ENCODE measurements around the gene TMEM59L. TPM values are rescaled to one million over a fixed set of nuclear protein-coding genes. Genes with fewer than 3 reads are reported as not detected.

Gene TMEM59L
- total and polyA plus RNA-seq, 2 of the 13 experiments (the other 11 are each of a cell fraction or from before 2014, with no cell fraction given) = 0.97 to 5.5 TPM

DNA sequence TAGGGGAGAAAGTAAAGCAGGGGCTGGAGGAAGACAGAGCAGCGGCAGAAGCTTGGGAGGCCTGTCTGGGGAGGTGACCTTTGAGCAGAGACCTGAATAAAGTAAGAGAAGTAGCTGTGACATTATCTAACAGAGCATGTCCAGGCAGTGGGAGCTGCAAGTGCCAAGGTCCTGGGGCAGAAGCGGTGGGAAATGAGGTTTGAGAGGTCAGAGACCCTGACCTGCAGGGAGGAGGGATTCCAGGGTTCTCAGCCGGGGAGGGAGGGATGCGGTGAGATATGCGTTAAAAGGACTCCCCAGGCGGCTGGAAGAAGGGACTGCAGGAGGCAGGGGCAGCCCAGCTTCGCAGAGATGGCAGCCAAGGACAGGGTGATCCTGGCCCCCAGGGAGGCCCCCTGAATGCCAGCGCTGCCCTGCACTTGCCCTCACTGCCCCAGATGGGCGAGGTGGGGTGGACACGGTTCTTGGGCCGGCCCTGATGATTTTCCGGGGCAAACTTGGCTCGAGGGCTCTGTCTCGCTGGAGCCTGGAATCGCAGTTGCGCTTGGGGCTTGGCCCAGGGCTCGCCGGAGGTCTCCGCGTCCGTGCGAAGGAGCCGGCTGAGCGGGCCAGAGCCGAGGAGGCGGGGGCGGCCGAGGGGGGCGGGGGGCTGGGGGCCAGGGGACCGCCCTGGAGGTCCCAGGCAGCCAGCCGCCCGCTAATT, 9.3 kb upstream of the TMEM59L start:
- Histone ChIP-seq H3K27me3 (ENCODE audit: control insufficient read depth in 1 of 2, insufficient read depth in 2 of 2, low read length in 2 of 2) (no peaks in the 10 kb centered on the region; a peak in 1 of 5 replicates), H3K9me3 (ENCODE audit: low read length) (no peaks in the 10 kb centered on the region), H3K4me2 (ENCODE audit: low read depth, low read length) (peak overlapping the region; percentile 39), H3K9ac (ENCODE audit: insufficient read depth, low read depth, low read length) (no peak overlapping the region), H3K36me3 (replicated peaks in 1 of 2; ENCODE audit: control insufficient read depth in 1 of 2, insufficient read depth in 2 of 2, low read length in 2 of 2) (peaks cover 12 to 27% of the 10 kb centered on the region in 2 experiments; a peak in 3 of 5 replicates), H2AFZ (ENCODE audit: low read length) (no peak overlapping the region), H3K4me1 (ENCODE audit: insufficient read depth, low read length) (peaks cover 35% of the 10 kb centered on the region), H3K79me2 (ENCODE audit: insufficient read depth, low read length) (peaks cover 34% of the 10 kb centered on the region), H3K4me3 (replicated peaks in 1 of 3; ENCODE audit: insufficient read depth in 1 of 3, low read depth in 2 of 3, low read length in 3 of 3) (peak overlapping the region in 1 of 3 experiments; percentile 28; a peak in 2 of 6 replicates), H3K27ac (ENCODE audit: extremely low read length, insufficient read depth, low read length) (no peak overlapping the region), H4K20me1 (ENCODE audit: insufficient read depth, low read length) (peaks cover 26% of the 10 kb centered on the region)
- POLR2A ChIA-PET = interaction anchor here (0.5 to 0.6 kb wide), 2 partner anchors 32 to 744 kb away, joined by 3 to 4 read pairs; partner anchors contain the start of gene UBA52
- ATAC-seq = peak; percentile 46
- intact Hi-C loops (cut with micrococcal nuclease; ENCODE audit: unreplicated experiment) = no loop called here
- 63% methylated on average over 19 of the region's 32 CpGs for WGBS (ENCODE audit: low lambda C conversion rate)
- in situ Hi-C loops (cut with HindIII; ENCODE audit: extremely low pct_ligation_motif_present, low pct_unique_long_range_greater_than_20kb) = no loop called here
- FAIRE-seq = no peak
- no TSS peak for BruUV-seq (replicated peaks)
- CTCF ChIA-PET (ENCODE audit: low intra/inter-chr PET ratio, low total read pairs) = no interaction called here
- DNase-seq (ENCODE audit: low spot score) = no peak
- TF ChIP-seq NFIB (CRISPR knock-in tag; IDR thresholded peaks at IDR 0.05; ENCODE audit: borderline replicate concordance) (no peak), ZNF746 (CRISPR knock-in tag; IDR thresholded peaks at IDR 0.05) (peak; percentile 36; the same call in 1 of the 2 replicates), ZNF121 (CRISPR knock-in tag; IDR thresholded peaks at IDR 0.05) (peak; percentile 86), KAT2B (IDR thresholded peaks at IDR 0.05; ENCODE audit: borderline replicate concordance, low read depth, low read length) (no peak), NR2F2 (IDR thresholded peaks at IDR 0.05; ENCODE audit: borderline replicate concordance, low read depth) (peak; percentile 65; the same call in 1 of the 2 replicates), ELF4 (CRISPR knock-in tag; IDR thresholded peaks at IDR 0.05; ENCODE audit: borderline replicate concordance) (no peak), ZNF720 (CRISPR knock-in tag; IDR thresholded peaks at IDR 0.05) (no peak), ZNF674 (CRISPR knock-in tag; IDR thresholded peaks at IDR 0.05; ENCODE audit: low read depth) (no peak), ZSCAN21 (CRISPR knock-in tag; IDR thresholded peaks at IDR 0.05; ENCODE audit: borderline replicate concordance) (no peak), ZNF780A (CRISPR knock-in tag; IDR thresholded peaks at IDR 0.05) (no peak), SUZ12 (IDR thresholded peaks at IDR 0.05; ENCODE audit: low read depth, low read length) (no peak), SATB2 (CRISPR knock-in tag; IDR thresholded peaks at IDR 0.05) (no peak), TP53 (CRISPR knock-in tag; conservative IDR thresholded peaks at IDR 0.05) (no peak), STAG1 (CRISPR knock-in tag; IDR thresholded peaks at IDR 0.05) (0 out of 2 replicates have a peak, but pooled peaks have one; percentile 13), KDM5B (CRISPR knock-in tag; IDR thresholded peaks at IDR 0.05; ENCODE audit: borderline replicate concordance) (no peak), ZFY (CRISPR knock-in tag; IDR thresholded peaks at IDR 0.05) (no peak), KDM1A (CRISPR knock-in tag; IDR thresholded peaks at IDR 0.05) (peak; percentile 86; the same call in 1 of the 2 replicates), ATRX (CRISPR knock-in tag; IDR thresholded peaks at IDR 0.05; ENCODE audit: borderline replicate concordance) (no peak), ZNF724P (CRISPR knock-in tag; IDR thresholded peaks at IDR 0.05; ENCODE audit: borderline replicate concordance) (no peak), ZSCAN22 (CRISPR knock-in tag; IDR thresholded peaks at IDR 0.05) (no peak), RARA (CRISPR knock-in tag; IDR thresholded peaks at IDR 0.05) (no peak)
- TF ChIP-seq, protein P1, sequence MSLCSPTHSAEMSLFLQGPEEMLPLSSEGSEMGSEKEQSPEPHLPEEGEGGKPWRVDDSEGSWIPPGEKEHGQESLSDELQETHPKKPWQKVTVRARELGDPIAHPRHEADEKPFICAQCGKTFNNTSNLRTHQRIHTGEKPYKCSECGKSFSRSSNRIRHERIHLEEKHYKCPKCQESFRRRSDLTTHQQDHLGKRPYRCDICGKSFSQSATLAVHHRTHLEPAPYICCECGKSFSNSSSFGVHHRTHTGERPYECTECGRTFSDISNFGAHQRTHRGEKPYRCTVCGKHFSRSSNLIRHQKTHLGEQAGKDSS (CRISPR knock-in tag; IDR thresholded peaks at IDR 0.05; ENCODE audit: borderline replicate concordance, low read depth) = no peak
- TF ChIP-seq, protein P2, sequence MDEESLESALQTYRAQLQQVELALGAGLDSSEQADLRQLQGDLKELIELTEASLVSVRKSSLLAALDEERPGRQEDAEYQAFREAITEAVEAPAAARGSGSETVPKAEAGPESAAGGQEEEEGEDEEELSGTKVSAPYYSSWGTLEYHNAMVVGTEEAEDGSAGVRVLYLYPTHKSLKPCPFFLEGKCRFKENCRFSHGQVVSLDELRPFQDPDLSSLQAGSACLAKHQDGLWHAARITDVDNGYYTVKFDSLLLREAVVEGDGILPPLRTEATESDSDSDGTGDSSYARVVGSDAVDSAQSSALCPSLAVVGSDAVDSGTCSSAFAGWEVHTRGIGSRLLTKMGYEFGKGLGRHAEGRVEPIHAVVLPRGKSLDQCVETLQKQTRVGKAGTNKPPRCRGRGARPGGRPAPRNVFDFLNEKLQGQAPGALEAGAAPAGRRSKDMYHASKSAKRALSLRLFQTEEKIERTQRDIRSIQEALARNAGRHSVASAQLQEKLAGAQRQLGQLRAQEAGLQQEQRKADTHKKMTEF (CRISPR knock-in tag; IDR thresholded peaks at IDR 0.05) = no peak
